T1000 (cell line): ENCODE measurements around the gene KCNQ1.

ENCODE experiments used
- DNase-seq: peaks from one replicate; lab custom pipeline; 2025; ENCODE audit warnings: mixed read lengths; lab: John Stamatoyannopoulos, UW

The KCNQ1 gene

GRCh38 chr11:2744166-2744565 is 299.4 kb downstream of the KCNQ1 start:
- DNase-seq, result no peak

DNA sequence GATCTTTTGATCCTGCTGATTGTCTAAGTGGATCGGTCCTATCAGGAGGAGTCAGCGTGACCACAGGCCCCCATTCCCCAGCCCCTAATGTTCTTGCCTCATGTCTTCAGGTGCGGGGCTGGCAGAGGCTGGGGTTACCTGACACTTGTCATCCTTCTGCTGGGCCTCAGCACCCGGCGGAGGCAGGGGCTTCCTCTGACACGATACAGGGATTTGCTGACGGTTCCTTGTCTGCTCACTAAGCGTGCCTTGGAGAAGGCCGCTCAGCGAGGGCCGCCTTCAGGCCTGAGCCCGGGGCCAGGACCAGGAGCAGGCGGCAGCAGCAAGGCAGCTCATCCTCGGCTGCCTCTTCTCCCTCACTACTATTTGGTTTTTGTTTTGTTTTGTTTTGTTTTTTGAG is 300.7 kb downstream of the KCNQ1 start:
- no peak for DNase-seq

GRCh38 chr11:2746401-2747247 is 301.8 kb downstream of the KCNQ1 start:
- no peak for DNase-seq

DNA sequence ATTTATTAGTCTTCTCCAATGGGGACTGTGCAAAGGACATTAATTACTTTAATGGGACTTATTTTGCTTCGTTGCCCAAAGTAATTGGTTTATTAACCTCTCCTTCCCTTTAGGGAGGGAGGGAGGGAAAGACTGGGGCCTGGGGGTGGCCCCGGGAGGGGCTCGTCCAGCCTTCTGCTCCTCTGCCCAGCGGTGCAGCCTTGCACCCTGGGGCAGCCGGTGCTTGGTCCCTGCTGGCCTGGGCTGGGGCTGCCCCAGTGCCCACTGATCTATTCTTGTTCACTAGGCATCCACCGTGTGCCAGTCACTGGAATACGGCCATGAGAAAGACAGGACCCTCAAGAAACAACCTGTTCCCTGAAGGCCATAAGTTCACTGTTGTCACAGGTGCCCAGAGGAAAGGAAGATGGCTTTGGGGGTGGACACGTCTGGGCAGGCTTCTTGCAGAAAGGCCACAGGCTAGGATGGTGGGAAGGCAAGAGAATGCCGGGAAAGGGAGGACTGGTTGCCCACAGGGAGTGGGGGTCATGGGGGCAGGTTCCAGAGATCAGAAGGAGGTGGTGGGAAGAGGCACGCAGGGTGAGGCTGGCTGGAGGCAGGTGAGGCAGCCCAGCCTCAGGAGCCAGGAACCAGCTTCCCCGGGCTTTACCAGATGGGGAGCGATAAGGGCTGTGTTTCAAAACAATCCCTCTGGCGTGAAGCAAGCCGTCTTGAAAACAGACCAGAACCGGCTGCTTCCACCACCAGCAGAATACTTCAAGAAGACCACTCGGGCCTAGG is 302.6 kb downstream of the KCNQ1 start:
- no peak for DNase-seq

DNA sequence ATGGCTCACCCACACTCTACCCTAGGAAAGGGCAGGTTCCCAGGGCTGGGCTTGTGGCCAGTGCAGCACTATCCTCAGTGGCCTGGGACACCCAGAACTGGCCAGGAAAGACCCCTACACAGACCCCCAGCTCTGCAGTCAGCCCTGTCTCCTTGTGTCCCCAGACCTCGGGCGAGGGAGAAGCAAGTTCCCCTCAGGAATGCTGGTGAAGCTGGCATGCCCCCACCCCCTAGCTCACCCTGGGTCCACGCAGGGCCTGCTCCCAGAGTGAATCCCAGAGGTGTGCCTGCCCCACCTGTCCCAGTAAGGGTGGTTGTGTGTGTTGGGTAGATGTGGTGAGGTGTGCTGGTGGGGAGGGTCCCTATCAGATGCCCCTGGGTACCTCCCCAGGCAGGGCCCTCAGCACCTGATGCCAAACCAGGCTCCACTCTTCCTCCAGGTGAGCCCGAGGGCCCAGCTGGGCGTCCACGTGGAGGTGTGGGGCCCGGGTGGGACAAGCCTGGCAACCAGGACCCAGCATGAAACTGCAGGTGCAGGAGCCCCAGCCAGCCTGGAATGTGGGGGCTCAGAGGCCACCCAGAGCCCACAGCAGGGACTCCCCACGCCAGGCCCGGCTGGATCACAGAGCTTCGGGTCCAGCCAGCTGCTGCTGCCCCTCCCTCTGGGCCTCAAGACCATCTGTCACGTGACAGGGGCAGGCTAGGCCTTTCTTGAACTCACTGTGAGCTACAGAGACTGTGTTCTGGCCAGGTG is 303.4 kb downstream of the KCNQ1 start:
- no peak for DNase-seq

DNA sequence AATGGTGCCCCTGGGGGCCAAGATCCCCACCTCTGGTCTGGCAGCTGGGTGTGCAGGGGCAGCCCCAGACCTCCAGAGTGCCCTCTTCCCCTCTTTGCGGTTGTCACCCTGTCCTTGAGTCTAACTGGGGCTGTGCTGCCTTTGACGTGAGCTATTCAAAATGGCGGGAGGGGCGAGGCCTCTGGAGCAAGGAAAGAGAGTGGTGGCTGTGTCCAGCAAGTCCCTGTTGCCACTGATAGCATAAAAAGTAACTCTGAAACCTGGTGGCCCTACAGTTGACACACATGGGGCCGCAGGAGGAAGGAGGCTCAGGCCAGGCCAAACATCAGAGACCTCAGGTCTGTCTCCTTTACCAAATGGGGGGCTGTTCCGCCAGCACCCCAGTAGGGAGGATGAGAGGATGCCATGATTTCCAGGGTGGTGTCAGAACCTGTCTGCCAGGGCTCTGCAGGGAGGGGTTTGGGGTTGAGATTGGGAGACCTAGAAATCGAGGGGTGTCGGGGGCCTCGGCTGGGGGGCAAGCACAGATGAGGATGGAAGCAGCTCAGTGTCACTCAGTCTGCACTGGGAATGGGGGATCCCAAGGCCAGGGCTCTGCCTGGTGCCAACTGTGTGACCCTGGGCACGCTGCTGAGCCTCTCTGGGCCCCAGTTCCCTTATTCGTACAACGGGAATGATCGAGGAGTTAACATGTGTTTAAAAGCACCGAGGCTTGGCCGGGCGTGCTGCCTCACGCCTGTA is 304.2 kb downstream of the KCNQ1 start:
- DNase-seq, result no peak

DNA sequence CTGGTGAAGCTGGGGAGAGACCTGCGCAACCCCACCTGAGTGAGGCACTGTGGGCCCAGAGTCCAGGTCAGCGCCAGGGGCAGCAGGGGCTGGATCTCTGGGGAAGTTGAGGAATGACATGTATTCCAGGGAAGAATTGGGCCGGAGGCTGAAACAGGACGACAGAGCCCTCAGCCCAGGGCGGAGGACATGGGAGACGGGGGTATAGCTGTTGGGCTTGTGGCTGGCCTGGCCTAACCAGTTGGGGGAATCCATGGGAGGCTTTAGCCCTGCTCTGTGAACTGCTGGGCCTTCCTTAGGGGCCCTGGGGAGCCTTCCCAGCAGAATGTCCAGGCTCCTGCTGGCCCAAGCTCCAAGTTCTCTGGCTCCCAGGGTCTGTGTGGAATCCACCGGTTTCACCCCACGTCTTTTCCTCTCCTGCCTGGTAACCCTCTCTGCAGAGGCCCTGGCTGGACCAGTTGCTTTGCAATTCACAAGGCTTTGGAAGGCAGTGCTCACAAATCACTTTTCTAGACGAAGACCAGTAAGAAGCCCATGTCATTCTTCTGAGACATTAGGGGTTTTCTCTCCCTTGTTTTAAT is 305.4 kb downstream of the KCNQ1 start:
- DNase-seq, result no peak

DNA sequence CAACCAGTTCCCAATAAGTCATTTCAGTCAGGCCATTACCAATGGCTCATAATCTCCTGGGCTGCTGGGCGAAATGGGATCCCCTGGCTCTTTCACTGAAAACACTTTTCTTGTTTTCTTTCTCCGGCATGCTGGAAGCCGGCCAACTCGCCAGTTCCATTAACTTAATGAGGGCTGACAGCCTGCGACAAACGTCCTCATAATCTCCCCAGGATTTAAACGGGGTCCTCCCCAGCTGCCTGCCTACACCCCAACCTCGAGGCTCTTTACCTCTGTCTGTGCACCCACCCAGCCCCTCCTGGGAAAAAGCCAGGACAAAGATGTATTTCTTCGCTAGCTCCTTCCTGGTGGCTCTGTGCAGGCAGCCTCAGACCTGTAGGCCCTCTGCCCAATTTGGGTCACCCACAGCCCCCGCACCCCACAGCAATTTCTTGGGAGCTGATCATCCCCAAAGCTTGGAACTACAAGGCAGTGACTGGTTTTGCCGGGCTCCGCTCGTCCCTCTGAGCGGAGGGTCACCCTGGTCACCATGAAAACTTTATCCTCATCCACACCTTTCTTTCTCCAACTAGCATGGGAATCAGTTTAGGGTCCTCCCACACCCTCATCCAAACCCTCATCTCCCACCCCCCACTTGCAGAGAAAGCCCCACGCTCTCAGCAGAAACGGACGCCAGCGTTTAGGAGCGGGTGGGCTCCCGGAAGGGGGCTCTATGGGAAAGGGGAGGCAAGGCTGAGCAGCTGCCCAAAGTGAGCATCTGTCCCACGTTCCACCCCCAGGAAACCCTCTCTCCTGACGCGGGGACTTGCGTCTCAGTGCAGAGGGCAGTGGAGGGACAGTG is 306.1 kb downstream of the KCNQ1 start:
- no peak for DNase-seq

DNA sequence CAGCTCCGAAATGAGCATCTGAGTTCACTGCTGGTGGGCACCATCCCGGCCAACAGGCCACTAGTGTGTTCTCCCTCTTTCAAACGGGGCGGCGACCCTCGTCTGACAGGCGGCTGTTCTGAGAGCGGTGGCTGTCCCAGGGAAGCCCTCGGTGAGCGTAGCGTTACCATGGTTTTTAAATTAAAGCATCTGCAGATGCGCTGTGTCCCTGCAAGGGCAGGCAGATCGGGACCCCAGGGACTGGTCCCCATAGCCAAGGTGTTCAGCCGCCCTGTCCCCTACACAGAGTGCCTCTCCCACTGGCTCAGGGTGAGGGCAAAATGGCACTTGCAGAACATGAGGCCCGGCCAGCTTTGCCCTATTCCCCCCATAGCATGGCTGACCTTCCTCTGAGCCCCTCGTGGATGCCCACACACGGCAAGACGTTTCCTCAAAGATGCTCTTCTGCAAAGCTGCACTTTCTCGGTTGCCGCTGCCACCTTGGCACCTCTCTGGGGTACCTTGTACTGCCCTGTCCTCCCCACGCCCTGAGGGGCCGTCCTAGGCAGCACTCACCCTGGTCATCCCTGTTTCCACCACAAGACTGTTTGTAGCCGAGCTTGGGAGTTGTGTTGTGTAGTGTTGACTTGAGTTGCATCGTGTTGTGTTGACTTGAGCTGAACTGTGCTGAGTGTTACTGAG is 306.9 kb downstream of the KCNQ1 start:
- no peak for DNase-seq

DNA sequence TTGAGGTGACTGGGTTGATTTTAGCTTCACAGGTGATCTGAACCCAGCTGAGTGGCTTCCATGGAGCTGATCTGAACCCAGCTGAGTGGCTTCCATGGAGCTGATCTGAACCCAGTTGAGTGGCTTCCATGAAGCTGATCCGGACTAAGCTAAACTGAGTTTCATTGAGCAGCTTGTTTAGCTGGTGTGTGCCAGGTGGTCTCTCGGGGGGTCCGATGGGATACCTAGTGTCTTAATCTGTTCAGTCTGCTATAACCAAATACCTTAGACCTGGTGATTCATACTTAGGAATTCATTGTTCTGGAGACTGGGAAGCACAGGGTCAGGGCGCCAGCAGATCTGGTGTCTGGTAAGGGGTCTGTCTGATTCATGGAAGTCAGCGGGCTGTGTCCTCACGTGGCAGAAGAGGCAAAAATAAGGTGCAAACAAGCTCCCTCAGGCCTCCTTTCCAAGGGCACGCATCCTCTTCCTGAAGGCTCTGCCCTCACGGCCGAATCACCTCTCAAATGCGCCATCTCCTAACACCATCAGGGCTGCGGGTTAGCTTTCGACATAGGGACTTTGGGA is 307.5 kb downstream of the KCNQ1 start:
- no peak for DNase-seq

- DNase-seq, result no peak
Observed at GRCh38 chr11:2752923-2753322, 308.1 kb downstream of the KCNQ1 start.

GRCh38 chr11:2754008-2754407 is 309.2 kb downstream of the KCNQ1 start:
- DNase-seq, result no peak

DNA sequence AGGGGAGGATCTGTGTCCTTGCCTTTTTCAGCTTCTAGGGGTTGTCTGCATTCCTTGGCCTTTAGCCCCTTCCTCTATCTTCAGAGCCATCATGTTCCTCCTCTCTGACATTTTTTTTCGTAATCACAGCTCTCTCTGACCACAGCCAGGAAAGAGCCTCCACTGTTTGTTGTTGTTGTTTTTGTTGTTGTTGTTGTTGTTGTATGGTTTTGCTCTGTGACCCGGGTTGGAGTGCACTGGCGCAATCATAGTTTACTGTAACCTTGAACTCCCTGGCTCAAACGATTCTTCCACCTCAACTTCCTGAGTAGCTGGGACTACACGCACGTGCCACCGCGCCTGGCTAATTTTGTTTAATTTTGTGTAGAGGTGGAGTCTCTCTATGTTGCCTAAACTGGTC is 310.3 kb downstream of the KCNQ1 start:
- DNase-seq, result no peak

- DNase-seq, result no peak
Observed at GRCh38 chr11:2758751-2759150, 313.9 kb downstream of the KCNQ1 start.

GRCh38 chr11:2759228-2760195 is 314.7 kb downstream of the KCNQ1 start:
- DNase-seq, result no peak

DNA sequence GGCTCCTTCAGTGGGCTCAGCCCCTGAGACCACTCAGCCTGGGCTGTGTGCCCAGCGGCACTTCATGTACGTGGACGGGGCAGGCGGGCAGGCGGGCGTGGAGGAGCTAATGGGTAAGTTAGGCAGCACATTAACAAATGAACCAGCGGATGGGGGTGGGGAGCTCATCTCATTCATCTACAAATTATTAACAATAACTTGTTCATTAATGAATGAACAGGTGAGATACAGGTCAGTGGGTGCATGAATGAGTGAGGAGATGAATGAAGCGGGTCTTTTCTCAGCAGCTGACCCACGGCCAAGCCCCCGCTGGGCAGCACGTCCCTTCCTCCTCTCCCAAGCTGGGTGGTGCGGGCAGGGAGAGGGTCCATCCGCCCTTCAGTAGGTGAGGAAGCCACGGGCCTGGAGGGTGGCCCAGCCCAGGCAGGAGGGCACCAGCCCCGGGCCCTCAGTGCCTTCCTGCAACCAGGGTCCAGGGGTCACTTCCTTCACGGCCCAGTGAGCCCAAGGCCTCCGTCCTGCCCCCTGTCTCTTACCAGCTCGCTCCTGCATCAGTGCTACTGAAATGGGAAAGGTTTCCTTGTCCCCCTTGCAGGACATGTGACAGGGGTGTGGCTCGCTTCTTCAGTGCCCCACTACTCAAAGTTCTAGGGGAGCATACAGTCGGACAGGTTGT is 315.5 kb downstream of the KCNQ1 start:
- no peak for DNase-seq

DNA sequence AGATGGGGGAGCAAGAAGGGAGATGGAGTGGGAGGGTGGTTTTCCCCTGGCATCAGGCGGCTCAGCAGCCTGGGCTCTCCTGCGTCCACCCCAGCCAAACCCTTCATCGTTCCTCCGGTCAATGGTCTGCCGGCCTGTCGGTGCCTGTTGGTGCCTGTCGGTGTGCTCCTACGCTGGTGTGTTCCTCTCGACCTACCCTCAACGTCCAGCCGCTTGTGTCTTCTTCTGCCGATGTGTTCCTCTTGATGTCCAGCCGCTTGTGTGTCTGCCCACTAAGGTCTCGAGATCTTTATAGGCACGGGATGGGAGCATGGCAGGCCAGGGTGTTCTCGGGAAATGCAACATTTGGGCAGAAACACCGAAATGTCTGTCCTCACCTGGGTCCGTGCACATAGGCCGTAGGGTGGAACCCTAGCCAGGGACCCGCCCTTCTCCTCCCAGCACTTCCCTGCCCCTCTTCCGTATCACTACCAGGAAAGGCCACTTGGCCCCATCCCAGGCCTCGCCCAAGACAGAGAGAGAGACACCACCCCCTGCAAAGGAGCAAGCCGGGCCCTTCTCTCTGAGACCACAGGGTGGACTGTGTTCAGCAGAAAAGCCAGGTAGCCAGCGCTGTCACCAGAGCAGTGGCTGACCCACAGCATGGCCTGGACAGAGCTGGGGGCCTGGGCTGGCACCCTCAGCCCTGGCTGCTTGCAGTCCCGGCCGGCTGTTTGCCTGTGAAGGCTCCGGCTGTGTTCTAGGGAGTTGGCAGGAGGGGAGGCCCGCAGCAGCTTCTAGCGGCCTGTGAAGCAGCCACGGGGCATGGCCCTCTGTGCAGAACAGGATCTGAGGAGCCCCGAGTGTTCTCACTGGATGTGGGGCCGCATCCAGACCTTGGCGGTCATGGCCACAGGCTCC is 316.6 kb downstream of the KCNQ1 start:
- no peak for DNase-seq
